ENCODE results near the gene SNX5.

SNX5 gene

DNA sequence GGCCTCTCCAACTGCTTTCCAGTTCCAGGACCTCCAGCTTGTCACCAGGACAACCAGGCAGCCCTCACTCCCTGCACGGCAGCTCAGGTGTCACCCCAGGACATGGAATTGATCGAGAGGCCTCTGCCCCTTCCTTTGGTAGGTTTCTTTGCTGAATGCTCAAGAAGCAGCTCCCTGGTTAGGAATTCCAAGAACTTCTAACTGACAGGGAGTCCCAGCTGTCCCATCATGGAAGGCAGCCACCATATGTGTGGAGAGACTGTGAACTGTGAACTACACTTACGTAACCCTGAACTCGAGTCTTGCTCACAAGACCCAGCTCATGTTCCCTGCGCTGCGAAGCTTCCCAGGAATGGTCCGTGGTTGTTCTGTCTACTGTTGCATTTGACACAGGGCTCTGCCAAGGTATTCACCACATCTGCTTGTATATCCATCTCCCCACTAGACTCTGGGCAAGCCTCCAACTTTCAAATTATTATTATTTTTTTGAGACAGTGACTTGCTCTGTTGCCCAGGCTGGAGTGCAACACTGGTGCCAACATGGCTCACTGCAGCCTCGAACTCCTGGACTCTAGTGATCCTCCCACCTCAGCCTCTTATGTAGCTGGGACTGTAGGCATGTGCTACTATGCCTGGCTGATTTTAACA, 35.9 kb upstream of the SNX5 start:
- TF ChIP-seq, protein P1, sequence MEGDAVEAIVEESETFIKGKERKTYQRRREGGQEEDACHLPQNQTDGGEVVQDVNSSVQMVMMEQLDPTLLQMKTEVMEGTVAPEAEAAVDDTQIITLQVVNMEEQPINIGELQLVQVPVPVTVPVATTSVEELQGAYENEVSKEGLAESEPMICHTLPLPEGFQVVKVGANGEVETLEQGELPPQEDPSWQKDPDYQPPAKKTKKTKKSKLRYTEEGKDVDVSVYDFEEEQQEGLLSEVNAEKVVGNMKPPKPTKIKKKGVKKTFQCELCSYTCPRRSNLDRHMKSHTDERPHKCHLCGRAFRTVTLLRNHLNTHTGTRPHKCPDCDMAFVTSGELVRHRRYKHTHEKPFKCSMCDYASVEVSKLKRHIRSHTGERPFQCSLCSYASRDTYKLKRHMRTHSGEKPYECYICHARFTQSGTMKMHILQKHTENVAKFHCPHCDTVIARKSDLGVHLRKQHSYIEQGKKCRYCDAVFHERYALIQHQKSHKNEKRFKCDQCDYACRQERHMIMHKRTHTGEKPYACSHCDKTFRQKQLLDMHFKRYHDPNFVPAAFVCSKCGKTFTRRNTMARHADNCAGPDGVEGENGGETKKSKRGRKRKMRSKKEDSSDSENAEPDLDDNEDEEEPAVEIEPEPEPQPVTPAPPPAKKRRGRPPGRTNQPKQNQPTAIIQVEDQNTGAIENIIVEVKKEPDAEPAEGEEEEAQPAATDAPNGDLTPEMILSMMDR (IDR thresholded peaks at IDR 0.05; ENCODE audit: insufficient read depth, missing control alignments) = no peak
- FAIRE-seq (no peak), DNase-seq (ENCODE audit: insufficient read length, low spot score) (no peak)

DNA sequence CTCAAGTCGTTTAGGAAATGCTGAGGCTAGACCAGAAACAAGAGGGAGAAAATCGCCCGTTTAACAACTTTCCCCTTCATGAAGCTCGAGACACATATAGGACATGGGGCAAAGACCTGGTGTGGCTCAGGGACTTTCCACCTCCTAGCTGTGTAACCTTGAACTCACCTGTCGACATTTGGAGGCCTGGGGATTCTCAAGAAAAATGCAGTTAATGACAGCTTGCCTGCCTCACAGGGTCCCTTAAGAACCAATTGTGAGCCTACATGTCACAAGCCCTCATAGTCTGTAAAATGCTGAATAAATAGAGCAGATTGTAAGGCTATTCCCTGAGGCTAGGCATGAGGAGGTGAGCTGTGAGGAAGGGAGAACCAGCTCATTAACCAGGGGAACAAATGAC, 35.3 kb upstream of the SNX5 start:
- DNase-seq (ENCODE audit: insufficient read length, low spot score) (no peak), FAIRE-seq (no peak)
- TF ChIP-seq, protein P1 (IDR thresholded peaks at IDR 0.05; ENCODE audit: insufficient read depth, missing control alignments) = no peak

DNA sequence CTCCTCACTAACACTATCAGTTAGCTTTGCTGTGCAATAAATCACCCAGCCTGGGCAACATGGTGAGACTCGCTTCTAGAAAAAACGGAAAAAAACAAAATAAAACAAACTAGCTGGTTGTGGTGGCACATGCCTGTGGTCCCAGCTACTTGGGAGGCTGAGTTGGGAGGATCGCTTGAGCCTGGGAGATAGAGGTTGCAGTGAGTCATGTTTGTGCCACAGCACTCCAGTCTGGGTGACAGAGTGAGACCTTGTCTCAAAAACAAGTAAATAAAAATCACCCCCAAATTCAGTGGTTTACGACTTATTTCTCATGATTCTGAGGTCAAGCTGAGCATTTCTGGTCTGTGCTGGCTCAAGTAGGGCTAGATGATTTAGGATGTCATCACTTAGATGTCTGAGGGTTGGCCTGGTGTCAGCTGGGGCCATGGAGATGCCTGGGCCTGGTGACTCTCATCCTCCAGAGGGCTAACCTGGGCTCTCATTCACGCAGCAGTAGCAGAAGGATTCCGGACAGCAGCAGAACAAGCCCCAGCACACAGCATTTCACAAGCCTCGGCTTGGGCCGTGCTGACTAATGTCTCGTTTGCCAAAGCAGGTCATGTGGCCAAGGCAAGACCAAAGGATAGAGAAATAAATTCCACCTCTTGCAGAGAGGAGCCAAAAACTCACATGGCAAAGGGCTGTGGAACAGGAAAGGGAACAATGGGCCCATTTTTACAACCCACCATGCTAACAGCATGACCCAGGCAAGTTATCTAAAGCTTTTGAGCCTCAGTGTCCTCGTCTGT, 32.7 kb upstream of the SNX5 start:
- DNase-seq (ENCODE audit: insufficient read length, low spot score) = no peak
- no peak for FAIRE-seq
- TF ChIP-seq, protein P1 (IDR thresholded peaks at IDR 0.05; ENCODE audit: insufficient read depth, missing control alignments) = no peak

DNA sequence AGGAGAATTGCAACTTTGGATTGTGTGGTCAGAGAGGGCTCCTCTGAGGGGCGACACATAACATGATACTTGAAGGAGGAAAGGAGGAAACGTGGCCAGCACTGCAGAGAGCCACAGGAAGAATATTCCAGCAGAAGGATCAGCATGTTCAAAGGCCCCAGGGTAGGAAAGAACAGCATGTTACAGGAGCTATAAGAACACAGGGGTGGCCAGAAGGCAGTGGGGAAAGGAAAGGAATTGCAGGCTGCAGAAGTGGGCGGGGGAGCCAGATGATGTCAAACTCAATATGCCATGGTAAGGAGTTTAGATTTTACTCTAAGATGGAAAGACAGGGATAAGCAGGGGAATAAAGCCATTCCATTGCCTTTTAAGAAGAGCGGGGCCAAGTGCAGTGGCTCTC, 31.0 kb upstream of the SNX5 start:
- TF ChIP-seq, protein P1 (IDR thresholded peaks at IDR 0.05; ENCODE audit: insufficient read depth, missing control alignments) = no peak
- DNase-seq (ENCODE audit: insufficient read length, low spot score) (no peak), FAIRE-seq (no peak)

DNA sequence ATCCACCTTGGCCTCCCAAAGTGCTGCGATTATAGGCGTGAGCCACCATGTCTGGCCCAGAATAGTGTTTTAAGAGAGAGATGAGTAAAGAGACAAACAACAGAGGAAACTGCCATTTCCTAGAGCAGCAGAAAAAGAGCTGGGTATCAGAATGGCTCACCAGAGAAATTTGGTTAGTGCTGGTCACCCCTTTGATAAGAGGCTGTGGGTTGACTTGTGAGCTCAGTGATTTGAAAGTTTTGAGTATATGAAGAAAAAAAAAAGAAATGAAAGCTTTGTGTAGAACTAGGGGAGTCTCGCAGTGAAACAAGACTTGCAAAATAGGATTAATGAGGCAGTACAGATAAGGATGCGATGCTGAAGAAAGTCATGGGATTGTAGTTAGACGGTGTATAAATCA, 29.9 kb upstream of the SNX5 start:
- TF ChIP-seq, protein P1 (IDR thresholded peaks at IDR 0.05; ENCODE audit: insufficient read depth, missing control alignments) = no peak
- DNase-seq (ENCODE audit: insufficient read length, low spot score) (no peak), FAIRE-seq (no peak)

DNA sequence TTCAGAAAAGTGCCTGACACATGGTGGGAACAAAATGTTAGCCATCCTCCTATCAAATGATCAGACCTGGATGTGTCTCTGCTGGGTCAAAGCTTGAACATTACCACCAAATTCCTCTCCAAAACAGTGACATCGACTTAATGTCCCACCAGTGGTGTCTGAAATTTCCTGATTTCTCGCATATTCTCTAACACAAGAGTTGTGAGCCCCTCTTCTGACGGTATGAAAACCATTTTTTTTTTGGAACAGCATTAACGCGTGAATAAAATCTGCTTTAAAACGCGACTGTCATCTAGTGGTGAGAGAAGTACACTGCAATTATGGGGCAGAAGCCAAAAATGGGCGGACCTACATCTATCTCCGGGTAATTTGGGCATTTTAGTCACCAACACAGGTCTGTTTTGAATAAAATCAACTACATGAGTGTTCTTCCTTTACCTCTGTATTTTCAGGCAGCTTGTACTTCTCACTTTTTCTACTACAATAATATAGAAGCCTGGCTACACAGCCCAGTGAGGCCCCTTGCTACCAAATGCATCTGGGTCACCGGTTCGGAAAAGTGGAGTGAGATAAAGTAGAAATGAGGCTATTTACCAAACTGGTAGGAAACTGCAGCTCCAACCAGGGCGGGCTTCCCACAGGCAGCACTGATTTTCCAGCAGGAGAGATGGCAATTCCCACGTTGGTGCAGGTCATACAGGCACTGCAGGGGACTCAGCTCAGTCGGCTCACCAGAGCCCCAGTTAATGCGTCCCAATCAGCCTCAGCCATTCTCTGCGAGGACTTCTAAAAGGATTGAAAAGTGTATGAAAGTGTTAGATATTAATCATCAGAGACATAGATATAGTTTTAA, 27.6 kb upstream of the SNX5 start:
- no peak for DNase-seq (ENCODE audit: insufficient read length, low spot score)
- TF ChIP-seq, protein P1 (IDR thresholded peaks at IDR 0.05; ENCODE audit: insufficient read depth, missing control alignments) = peak; percentile 96
- no peak for FAIRE-seq

Measured in D721Med (cell line).